Daoy (cell line): ENCODE data around the gene YPEL1. TPM values are rescaled to one million over a fixed set of nuclear protein-coding genes. Genes with fewer than 3 reads are reported as not detected.

ENCODE experiments used
- DNase-seq: peaks from one replicate; pipeline ENCODE4 v3.0.0-alpha.2; 2015; ENCODE audit warnings: low read depth
- total RNA-seq: library from RNA; depleted of rRNA; stranded (reverse); fragments of >200 nt; shearing (Covaris generic); gene quantifications from 2 replicates; pipeline ENCODE4 v1.2.3, GENCODE V29; 2014; rRNA removed

The YPEL1 gene
- total RNA-seq, 1 experiment from 2014 or later = 1.9 TPM

DNA sequence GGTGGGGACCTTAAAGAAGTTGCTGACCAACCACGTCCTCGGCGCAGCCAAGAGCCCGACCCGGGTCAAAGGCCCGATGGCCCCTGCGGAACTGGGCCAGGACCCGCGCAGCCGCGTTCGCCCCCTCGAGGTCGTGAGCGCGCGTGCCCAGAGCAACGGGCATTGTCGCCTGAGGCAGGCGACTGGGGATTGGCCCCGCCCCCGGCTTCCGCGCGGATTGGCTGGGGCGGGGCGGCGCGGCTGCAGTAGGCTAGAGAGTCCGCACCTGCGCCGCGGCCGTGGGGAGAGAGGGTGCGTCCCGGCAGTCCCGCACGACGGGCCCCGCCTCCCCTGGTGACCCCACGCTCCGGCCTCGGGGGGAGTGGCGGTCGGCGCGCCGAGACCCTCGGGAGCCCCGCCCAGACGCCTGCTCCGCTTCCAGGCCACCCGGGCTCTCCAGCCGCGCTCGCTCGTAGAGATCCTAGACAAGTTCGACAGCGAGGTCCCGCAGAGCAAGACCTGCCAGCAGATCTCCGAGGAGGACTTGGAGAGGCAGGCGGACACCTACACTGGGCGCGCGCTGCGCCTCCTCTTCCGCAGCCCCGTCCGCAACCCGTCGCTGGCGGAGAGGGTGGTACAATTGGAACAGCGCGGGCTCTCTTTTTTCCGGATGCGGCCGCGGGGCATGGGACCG lies 78.1 kb downstream of the YPEL1 start:
- DNase-seq = peak; percentile 78

DNA sequence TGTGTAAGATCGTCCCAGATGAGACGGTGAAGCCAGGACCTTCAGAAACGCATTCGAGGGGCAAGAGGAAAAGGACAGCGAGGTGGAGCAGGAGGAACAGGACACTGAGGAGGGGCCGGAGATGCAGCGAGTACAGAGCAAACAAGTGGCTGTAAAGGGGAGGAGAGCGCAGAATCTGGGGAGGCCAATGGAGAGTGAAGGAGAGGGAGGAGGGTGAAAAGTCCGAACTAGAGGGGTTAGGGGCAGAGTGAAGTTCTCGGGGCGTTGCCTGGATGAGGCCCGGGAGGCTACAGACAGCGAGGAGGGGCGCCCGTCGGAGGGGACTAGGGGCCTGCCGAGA lies 78.6 kb downstream of the YPEL1 start:
- no peak for DNase-seq

DNA sequence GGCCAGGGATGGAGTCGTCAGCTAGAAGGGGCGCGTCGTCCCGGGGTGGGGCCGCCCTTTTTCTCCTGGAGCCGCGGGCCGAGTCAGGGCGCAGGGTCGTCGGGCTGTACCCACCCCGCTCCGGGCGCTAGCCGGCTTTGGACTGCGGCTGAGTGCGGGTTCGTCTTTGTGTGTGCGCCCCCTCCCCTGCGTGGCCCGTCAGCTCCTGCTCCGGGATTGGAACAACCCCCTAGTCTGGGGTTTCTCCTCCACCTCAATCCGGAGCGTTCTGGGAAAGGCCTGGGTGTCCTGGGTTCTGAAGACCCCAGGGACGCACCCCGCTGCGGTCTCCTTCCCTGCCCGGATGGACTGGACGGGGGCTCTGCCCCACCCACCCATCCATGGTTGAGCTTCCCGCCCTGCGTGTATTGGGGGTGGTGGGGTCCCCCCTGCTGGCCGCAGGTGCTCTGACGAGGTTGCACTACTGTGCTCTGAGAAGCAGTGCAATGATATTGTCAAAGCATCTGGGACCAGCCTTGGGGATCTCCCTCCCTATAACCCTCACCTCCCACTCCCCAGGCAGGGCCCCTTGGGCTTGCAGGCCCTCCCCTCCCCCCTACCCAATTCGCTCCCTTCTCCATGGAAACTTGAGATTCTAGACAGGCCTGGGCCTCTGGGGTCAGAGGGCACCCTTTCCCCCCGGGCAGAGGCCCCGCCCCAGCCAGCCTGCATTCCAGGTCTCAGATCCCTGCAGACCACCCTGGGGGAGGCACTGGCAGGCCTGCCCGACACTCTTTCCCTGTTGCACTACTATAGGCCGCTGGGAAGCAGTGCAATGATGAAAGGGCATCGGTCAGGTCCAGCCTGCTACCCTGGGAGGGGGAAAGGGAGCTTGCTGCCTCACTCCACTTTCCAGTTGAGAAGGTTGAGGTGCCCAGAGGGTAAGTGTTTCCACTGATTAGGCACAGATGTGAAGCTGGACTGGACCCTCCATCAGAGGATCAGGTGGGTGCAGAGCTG lies 82.7 kb downstream of the YPEL1 start:
- no peak for DNase-seq

DNA sequence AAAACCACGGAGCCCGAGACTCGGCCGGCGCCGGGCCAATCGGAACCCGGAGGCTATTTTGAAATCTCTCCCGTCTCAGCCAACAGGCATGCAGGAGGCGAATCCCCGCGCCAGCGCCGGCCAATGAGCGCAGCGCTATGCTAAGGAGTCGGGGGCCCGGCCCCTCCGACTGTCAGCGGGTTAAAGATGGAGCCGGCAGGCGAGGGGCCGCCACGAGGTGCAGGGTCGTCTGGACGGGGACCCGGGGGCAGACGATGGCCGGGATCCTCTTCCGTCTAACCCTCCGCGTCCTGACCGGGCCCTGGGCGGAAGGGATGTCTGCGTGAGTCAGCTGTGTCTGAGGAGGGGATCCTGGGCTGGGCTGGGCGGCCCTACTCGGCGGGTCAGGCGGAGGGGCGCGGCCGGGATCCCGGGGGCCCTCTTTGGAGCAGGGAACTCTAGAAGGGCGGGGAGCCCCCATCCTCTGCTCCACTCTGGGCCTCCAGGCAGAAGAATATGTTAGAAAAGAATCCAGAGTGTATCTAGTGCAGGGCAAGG lies 83.5 kb downstream of the YPEL1 start:
- peak; percentile 94 for DNase-seq

- no peak for DNase-seq
Observed at GRCh38 chr22:21651521-21652009, 84.0 kb downstream of the YPEL1 start.

DNA sequence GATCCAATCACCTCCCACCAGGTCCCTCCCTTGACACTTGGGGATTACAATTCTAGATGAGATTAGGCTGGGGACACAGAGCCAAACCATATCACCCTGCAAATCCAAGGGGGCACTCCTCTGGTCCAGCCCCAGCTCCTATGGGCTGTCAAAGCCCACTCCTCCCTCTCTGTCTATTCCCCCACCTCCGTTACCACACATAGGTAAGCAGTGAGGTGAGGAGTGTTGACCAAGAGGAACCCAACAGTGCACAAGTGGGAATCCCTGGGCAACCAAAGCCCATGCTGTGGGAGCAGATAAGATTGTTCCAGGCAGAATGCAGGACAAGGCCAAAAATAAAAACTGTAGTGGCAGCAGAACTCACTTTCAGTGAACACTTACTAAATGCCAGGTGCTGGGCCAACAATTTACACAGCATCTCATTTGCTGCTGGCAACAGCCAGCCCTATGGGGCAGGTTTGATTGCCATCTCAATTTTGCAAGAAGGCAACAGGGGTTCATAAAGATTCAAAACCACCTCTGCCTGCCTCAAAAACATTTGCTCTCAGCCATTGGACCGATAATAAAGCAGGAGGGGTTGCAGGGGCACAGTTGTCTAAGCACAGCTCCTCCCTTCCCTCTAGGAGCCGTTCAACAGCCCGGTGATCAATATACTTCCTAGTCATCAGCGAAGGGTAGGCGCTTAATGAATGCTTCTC lies 84.6 kb downstream of the YPEL1 start:
- DNase-seq = no peak

- no peak for DNase-seq
Observed at GRCh38 chr22:21650280-21650679, 85.3 kb downstream of the YPEL1 start.

Other genes with a start within 250 kb of the YPEL1 start
- gene RIMBP3C, start 184.3 kb downstream of the YPEL1 start, total RNA-seq = 1.2 TPM in 1 of 2 replicates, not detected in the other
- gene UBE2L3, start 168.1 kb downstream of the YPEL1 start, total RNA-seq = 62.9 and 69.3 TPM in 2 replicates
- gene YDJC, start 105.8 kb downstream of the YPEL1 start, total RNA-seq = 50.1 and 98.6 TPM in 2 replicates
- 0.29 and 7.1 TPM in 2 replicates for gene CCDC116, start 103.0 kb downstream of the YPEL1 start, total RNA-seq
- gene SDF2L1, start 93.5 kb downstream of the YPEL1 start, total RNA-seq = 53.8 and 79.6 TPM in 2 replicates
- gene PPIL2, start 69.8 kb downstream of the YPEL1 start, total RNA-seq = 21.2 and 23.8 TPM in 2 replicates
- gene MAPK1, start 131.9 kb upstream of the YPEL1 start, total RNA-seq = 55.2 and 57.1 TPM in 2 replicates
- gene PPM1F, start 217.1 kb upstream of the YPEL1 start, total RNA-seq = 22.9 and 29.6 TPM in 2 replicates
- 20.6 and 36.9 TPM in 2 replicates for gene TOP3B, start 247.0 kb upstream of the YPEL1 start, total RNA-seq